GM21367 (cell line): Measurements from ENCODE around the gene ALOX12.

Source experiments
- ATAC-seq: cut with Tn5 transposase; IDR thresholded peaks from one replicate; pipeline ENCODE4 v1.9.1; 2021; ENCODE audit not compliant: unreplicated experiment

ALOX12 gene

GRCh38 chr17:7001318-7001961, 5.6 kb downstream of the ALOX12 start:
- ATAC-seq = no peak

GRCh38 chr17:7002288-7003047, 6.6 kb downstream of the ALOX12 start:
- no peak for ATAC-seq

- no peak for ATAC-seq
These were observed 7.9 kb downstream of the ALOX12 start for GRCh38 chr17:7003745-7004144.

GRCh38 chr17:7004398-7005253, 8.8 kb downstream of the ALOX12 start:
- no peak for ATAC-seq

DNA sequence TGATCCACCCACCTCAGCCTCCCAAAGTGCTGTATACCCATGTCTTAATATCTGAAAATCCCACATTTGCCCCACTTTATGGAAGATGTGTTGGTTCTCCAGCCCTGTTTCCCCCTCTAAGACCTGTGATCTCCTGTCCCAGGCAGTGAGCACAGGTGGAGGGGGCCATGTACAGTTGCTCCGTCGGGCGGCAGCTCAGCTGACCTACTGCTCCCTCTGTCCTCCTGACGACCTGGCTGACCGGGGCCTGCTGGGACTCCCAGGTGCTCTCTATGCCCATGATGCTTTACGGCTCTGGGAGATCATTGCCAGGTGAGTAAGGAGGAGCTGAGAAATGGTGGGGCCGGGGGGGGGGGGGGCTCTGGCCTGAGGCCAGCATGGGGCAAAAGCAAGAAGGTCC, 9.9 kb downstream of the ALOX12 start:
- no peak for ATAC-seq

DNA sequence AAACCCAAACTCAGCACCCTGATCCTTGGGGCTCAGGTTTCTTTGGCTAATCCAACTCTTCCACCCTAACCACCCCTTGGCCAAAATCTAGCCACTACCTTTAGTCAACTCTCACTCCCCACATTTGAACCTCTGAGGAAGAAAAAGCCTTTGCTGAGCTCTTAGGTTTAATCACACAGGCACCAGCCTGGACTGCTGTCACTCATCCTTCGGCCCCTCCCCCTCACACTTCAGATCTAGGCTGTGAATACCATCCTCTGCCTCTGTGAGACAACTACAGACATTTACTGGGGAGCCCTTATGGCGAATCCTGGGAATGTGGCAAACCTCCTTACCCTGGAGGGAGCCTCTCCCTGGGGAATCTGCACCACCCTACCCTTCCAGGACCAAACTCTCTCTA, 11.3 kb downstream of the ALOX12 start:
- no peak for ATAC-seq

DNA sequence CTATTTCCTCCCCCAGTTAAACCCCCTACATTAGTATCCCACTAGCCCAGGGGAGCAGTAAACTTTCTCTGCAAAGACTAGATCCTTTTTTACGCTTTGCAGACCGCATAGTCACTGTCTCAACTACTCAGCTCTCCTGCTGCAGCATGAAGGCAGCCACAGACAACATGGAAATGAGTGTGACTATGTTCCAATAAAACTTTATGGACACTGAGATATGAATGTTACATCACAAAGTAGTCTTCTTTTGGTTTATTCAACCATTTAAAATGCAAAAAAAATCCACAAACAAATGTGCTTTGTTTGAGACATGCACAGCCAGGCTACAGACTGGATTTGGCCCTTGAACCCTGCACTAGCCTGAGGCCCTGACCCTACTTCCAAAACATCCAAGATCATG, 14.7 kb downstream of the ALOX12 start:
- ATAC-seq = no peak

- ATAC-seq = no peak
These were observed 15.6 kb downstream of the ALOX12 start for GRCh38 chr17:7011415-7011814.

- ATAC-seq = no peak
These were observed 16.0 kb downstream of the ALOX12 start for GRCh38 chr17:7011942-7012254.

DNA sequence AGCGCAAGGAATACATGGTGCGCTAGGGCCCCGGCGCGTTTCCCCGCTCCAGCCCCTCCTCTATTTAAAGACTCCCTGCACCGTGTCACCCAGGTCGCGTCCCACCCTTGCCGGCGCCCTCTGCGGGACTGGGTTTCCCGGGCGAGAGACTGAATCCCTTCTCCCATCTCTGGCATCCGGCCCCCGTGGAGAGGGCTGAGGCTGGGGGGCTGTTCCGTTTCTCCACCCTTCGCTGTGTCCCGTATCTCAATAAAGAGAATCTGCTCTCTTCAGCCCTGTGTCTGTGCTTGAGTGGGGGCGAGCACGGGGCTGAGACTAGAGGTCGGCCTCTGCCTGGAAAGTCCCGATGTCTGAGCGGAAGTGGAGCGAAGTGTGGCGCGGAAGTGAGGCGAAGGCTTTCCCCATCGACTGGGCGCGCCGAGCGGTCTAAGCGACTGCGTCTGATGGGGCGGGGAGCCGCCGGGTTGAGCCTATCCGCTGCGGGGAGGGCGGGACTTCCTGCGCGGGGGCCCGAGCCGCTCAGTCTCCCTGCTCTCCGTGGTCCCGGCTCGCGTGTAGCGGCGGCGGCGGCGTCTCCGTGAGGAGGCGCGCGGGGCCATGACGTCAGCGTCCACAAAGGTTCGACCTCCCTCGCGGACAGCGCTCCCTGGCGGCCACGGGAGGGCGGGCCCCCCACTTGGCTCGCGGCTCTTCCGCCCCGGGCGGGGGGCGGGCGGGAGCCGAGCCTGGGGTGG, 18.6 kb downstream of the ALOX12 start:
- peak; percentile 63 for ATAC-seq

DNA sequence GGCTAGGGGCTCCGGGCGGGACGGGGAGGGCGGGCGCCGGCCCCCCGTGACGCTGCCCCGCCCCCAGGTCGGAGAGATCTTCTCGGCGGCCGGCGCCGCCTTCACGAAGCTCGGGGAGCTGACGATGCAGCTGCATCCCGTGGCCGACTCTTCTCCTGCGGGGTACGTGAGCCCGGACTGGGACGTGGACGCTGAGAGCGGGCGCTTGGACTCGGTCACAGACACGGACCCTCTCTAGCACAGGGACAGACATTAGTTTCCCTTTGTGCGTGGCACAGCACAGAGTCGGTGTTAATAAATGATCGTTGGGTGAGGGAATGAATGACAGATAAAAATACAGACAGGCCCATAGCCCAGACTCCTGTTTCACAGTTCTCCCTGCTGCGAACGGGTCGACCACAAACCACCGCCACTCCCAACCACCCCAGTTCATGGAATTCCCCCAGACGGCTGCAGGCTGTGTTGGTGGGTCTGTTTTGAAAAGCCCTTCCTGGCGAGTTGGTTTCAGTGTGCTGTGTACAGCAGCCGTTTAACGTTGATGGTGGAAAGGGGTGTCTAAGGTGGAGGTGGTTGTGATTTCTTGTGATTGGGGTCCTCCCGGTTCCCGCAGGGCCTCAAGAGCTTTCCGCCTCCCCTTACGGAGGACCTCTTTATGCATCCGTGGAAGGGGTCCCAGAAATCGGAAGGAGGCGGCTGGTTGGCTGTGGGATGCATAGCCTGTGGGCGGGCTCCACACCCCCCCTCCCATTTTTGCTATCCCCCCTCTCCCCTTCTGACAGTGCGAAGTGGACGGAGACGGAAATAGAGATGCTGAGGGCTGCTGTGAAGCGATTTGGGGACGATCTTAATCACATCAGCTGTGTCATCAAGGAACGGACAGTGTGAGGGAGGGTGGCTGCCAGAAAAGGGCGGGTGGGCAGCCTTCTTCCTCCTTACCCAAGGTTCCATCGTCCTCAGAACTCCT, 19.4 kb downstream of the ALOX12 start:
- ATAC-seq = no peak

DNA sequence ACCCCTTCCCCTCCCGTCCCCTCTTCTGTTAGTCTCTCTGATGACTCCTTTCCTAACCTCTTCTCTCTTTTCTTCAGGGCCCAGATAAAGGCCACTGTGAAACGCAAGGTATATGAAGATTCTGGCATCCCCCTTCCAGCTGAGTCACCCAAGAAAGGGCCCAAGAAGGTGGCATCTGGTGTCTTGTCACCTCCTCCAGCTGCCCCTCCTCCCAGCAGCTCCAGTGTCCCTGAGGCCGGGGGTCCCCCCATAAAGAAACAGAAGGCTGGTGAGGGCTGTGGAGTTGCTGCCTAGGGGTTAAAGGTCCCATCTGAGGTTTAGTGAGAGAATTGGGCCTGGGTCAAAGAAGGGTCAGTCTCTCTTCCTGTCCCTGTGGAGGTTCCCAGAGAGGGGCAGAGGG, 20.6 kb downstream of the ALOX12 start:
- no peak for ATAC-seq

DNA sequence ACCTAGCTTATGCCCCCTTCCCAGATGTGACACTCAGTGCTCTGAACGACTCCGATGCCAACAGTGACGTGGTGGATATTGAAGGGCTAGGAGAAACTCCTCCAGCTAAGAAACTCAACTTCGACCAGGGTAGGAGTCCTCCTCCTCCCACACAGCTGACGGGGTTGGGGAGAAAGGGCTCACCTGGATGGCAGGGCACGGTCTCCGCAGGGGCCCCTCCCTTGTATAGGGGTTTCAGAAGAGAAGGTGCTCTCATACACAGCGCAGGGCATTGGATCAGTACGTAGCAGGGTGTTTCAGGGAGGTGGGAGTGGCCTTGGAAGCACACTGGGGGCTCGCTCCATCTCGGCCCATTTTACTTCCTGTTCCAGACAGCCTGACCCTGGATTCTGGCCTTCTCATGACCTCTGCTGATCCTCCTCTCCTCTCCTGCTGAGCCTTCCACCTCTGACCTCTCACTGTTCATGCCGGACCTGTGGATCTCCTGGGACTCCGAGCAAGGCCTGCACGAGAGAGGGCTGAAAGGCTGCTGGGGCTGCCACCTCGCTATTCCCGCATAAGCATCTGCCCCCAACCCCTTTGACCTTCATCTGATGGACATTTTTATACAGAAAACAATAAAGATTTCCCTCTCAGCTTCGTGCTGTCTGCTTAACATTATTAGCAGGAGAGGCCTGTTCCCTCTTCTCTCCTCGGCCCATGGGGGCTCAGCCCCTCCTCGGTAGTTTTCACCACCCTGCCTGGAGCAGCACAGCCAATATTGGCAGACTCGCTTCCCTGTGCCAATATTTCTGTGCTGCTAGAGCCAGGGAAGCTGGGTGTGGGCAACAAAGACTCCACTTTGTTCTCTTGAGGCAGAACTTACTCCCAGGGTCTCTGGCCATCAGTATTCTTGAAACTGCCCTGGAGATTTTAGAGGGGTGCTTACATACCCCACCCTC, 21.3 kb downstream of the ALOX12 start:
- no peak for ATAC-seq

GRCh38 chr17:7017827-7018200, 22.0 kb downstream of the ALOX12 start:
- no peak for ATAC-seq

DNA sequence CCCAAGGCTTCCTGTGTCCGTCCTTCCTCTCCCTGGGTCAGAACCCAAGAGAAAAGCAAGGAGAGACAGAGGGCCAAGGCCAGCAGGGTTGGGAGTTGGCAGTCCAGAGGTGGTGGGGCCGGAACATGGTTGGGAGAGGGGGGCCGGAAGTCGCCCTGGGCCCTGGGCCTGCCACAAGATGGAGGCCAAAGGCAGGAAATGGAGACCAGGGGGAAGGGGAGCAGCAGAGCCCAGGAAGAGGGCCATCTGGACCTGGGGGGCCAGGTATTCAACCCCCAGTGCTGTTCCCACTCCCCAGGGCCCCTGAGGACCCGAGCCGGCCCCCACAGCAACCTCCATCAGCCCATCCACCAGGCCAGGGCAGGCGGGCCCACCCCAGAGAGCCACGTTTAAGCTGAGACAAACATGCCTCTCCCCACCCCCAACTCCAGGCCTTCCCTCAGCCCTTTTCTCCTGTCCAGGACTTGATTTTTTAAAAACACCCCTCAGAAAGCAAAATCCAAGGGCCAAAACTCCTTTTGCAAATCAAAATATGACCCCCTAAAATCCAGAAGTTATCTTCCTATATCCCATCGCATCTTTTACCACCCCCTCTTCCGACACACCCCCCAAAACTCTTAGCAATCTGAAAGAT, 22.6 kb downstream of the ALOX12 start:
- no peak for ATAC-seq

- no peak for ATAC-seq
These were observed 23.5 kb downstream of the ALOX12 start for GRCh38 chr17:7019367-7019766.

GRCh38 chr17:7019839-7020519, 24.1 kb downstream of the ALOX12 start:
- no peak for ATAC-seq
